Measurements from ENCODE around the gene TMEM132D. TPM values are rescaled to one million over a fixed set of nuclear protein-coding genes. Genes with fewer than 3 reads are reported as not detected.

TMEM132D gene
- total RNA-seq, 1 donor from 2014 or later, result not detected

DNA sequence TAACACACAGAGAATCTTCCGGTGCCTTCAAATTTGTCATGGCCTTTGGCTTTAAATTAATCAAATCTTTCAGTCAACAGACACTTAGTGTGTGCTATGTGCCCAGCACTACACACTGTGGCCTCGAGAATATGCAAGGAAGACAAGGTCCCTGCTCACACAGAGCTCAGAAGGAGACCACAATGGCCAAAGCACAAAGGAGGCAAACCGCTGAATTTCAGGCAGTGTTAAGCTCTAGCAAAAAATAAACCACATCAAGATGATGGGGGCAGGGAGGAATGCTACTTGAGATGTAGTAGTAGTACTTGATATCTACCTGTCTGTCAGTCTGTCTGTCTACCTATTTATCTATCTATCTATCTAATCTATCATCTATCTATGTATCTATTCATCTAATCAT, 227.9 kb downstream of the TMEM132D start:
- Mint-ChIP-seq H3K4me1 (ENCODE audit: low read depth, unreplicated experiment) (no peaks in the 10 kb centered on the region), H3K27me3 (ENCODE audit: low read depth, unreplicated experiment) (no peaks in the 10 kb centered on the region), H3K4me3 (ENCODE audit: unreplicated experiment) (no peak overlapping the region), H3K9me3 (ENCODE audit: unreplicated experiment) (peaks cover 6% of the 10 kb centered on the region), H3K27ac (ENCODE audit: unreplicated experiment) (no peak overlapping the region), H3K36me3 (ENCODE audit: low read depth, unreplicated experiment) (no peaks in the 10 kb centered on the region)
- DNase-seq (ENCODE audit: low read depth) (no peak), FAIRE-seq (no peak)
- Histone ChIP-seq H3K36me3 (ENCODE audit: insufficient read depth, low read length) (no peaks in the 10 kb centered on the region), H3K9ac (ENCODE audit: low read length) (no peak overlapping the region), H3K4me1 (ENCODE audit: insufficient read depth, low read length) (no peaks in the 10 kb centered on the region), H3K4me3 (ENCODE audit: insufficient read depth, low read depth, low read length) (no peak overlapping the region), H3K27ac (ENCODE audit: low read depth, low read length) (no peak overlapping the region), H3K27me3 (ENCODE audit: insufficient read depth, low read length) (no peaks in the 10 kb centered on the region), H2AFZ (ENCODE audit: low read depth, low read length) (no peak overlapping the region), H4K20me1 (ENCODE audit: insufficient read depth, low read length) (no peaks in the 10 kb centered on the region), H3K79me2 (ENCODE audit: insufficient read depth, low read length) (no peaks in the 10 kb centered on the region), H3K4me2 (ENCODE audit: low read length) (no peak overlapping the region), H3K9me3 (ENCODE audit: insufficient read depth, low read depth, low read length) (no peaks in the 10 kb centered on the region)
- TF ChIP-seq EZH2 (IDR thresholded peaks at IDR 0.05; ENCODE audit: insufficient read depth, low read length), result no peak
- TF ChIP-seq, protein P1, sequence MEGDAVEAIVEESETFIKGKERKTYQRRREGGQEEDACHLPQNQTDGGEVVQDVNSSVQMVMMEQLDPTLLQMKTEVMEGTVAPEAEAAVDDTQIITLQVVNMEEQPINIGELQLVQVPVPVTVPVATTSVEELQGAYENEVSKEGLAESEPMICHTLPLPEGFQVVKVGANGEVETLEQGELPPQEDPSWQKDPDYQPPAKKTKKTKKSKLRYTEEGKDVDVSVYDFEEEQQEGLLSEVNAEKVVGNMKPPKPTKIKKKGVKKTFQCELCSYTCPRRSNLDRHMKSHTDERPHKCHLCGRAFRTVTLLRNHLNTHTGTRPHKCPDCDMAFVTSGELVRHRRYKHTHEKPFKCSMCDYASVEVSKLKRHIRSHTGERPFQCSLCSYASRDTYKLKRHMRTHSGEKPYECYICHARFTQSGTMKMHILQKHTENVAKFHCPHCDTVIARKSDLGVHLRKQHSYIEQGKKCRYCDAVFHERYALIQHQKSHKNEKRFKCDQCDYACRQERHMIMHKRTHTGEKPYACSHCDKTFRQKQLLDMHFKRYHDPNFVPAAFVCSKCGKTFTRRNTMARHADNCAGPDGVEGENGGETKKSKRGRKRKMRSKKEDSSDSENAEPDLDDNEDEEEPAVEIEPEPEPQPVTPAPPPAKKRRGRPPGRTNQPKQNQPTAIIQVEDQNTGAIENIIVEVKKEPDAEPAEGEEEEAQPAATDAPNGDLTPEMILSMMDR (IDR thresholded peaks at IDR 0.05; ENCODE audit: insufficient read depth, low read depth, low read length), result no peak

DNA sequence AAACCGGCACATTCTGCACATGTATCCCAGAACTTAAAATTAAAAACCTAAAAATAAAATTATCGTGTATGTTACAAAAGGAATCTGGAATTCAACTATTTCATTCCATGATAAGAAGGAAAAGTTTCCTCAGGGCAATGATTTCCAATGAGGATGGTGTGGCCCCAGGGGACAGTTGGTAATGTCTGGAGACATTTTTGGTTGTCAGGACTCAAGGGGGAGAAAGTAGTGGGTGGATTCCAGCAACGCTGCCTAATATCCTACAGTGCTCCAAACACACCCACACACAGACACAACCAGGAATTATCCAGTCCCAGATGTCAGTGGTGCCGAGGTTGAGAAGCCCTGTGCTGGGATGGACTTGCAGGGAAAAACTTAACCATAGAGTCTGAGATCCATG, 228.3 kb downstream of the TMEM132D start:
- H3K4me3 ChIP-seq (ENCODE audit: insufficient read depth, low read depth, low read length), result no peak overlapping the region
- Mint-ChIP-seq H3K4me1 (ENCODE audit: low read depth, unreplicated experiment) (no peaks in the 10 kb centered on the region), H3K4me3 (ENCODE audit: unreplicated experiment) (no peak overlapping the region), H3K27me3 (ENCODE audit: low read depth, unreplicated experiment) (no peaks in the 10 kb centered on the region), H3K36me3 (ENCODE audit: low read depth, unreplicated experiment) (no peaks in the 10 kb centered on the region), H3K27ac (ENCODE audit: unreplicated experiment) (no peak overlapping the region), H3K9me3 (ENCODE audit: unreplicated experiment) (peaks cover 5% of the 10 kb centered on the region)
- no peaks in the 10 kb centered on the region for H3K27me3 ChIP-seq (ENCODE audit: insufficient read depth, low read length)
- H3K27ac ChIP-seq (ENCODE audit: low read depth, low read length), result no peak overlapping the region
- no peak overlapping the region for H3K9ac ChIP-seq (ENCODE audit: low read length)
- DNase-seq (ENCODE audit: low read depth) (no peak), FAIRE-seq (no peak)
- H3K4me1 ChIP-seq (ENCODE audit: insufficient read depth, low read length), result peaks cover under 1% of the 10 kb centered on the region
- no peaks in the 10 kb centered on the region for H3K36me3 ChIP-seq (ENCODE audit: insufficient read depth, low read length)
- no peak overlapping the region for H2AFZ ChIP-seq (ENCODE audit: low read depth, low read length)
- H3K4me2 ChIP-seq (ENCODE audit: low read length), result no peak overlapping the region
- no peaks in the 10 kb centered on the region for H4K20me1 ChIP-seq (ENCODE audit: insufficient read depth, low read length)
- H3K79me2 ChIP-seq (ENCODE audit: insufficient read depth, low read length), result no peaks in the 10 kb centered on the region
- no peaks in the 10 kb centered on the region for H3K9me3 ChIP-seq (ENCODE audit: insufficient read depth, low read depth, low read length)
- no peak for TF ChIP-seq EZH2 (IDR thresholded peaks at IDR 0.05; ENCODE audit: insufficient read depth, low read length)
- TF ChIP-seq, protein P1 (IDR thresholded peaks at IDR 0.05; ENCODE audit: insufficient read depth, low read depth, low read length), result no peak

DNA sequence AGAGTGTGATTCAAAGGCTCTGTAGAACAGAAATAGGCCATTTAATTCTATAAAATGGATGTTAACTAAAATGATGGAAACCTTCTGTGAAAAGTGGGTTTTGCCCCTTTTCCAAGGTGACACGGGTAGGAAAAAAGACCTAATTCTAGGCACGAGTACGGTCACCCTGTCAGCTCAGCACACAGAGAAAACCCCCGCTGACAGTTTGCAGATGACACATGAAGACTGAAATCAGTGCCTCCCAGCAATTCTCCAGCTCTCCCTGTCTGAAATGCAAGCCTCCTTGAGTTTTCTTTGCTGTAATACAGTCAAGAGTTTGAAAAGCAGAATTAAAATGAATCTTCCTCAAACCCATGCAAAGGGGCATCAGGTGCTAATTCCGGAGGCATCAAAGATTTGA, 230.0 kb downstream of the TMEM132D start:
- H3K9me3 Mint-ChIP-seq (ENCODE audit: unreplicated experiment), result peaks cover 4% of the 10 kb centered on the region
- Histone ChIP-seq H3K36me3 (ENCODE audit: insufficient read depth, low read length) (no peaks in the 10 kb centered on the region), H3K9ac (ENCODE audit: low read length) (no peak overlapping the region), H3K9me3 (ENCODE audit: insufficient read depth, low read depth, low read length) (no peaks in the 10 kb centered on the region), H4K20me1 (ENCODE audit: insufficient read depth, low read length) (no peaks in the 10 kb centered on the region), H3K79me2 (ENCODE audit: insufficient read depth, low read length) (no peaks in the 10 kb centered on the region), H2AFZ (ENCODE audit: low read depth, low read length) (no peak overlapping the region), H3K4me2 (ENCODE audit: low read length) (no peak overlapping the region), H3K4me3 (ENCODE audit: insufficient read depth, low read depth, low read length) (no peak overlapping the region), H3K4me1 (ENCODE audit: insufficient read depth, low read length) (peaks cover 3% of the 10 kb centered on the region), H3K27ac (ENCODE audit: low read depth, low read length) (no peak overlapping the region), H3K27me3 (ENCODE audit: insufficient read depth, low read length) (no peaks in the 10 kb centered on the region)
- no peak overlapping the region for H3K27ac Mint-ChIP-seq (ENCODE audit: unreplicated experiment)
- no peak for TF ChIP-seq EZH2 (IDR thresholded peaks at IDR 0.05; ENCODE audit: insufficient read depth, low read length)
- TF ChIP-seq, protein P1 (IDR thresholded peaks at IDR 0.05; ENCODE audit: insufficient read depth, low read depth, low read length), result no peak
- H3K4me3 Mint-ChIP-seq (ENCODE audit: unreplicated experiment), result no peak overlapping the region
- no peaks in the 10 kb centered on the region for H3K27me3 Mint-ChIP-seq (ENCODE audit: low read depth, unreplicated experiment)
- H3K4me1 Mint-ChIP-seq (ENCODE audit: low read depth, unreplicated experiment), result no peaks in the 10 kb centered on the region
- H3K36me3 Mint-ChIP-seq (ENCODE audit: low read depth, unreplicated experiment), result no peaks in the 10 kb centered on the region
- DNase-seq (ENCODE audit: low read depth) (no peak), FAIRE-seq (no peak)

All from astrocyte (in vitro differentiated cells and primary cell).